ENCODE results near the gene PLA2G15.

The PLA2G15 gene

GRCh38 chr16:68249371-68249770, 4.2 kb downstream of the PLA2G15 start:
- no peak for TF ChIP-seq FOXP2 (optimal IDR thresholded peaks at IDR 0.05; ENCODE audit: borderline replicate concordance, extremely low read depth, extremely low read length, insufficient read depth)
- TF ChIP-seq REST (IDR thresholded peaks at IDR 0.05; ENCODE audit: insufficient read depth in 1 of 2, low read depth in 2 of 2, low read length in 2 of 2) = no peak
- no peak for TF ChIP-seq POLR2AphosphoS5 (IDR thresholded peaks at IDR 0.05; ENCODE audit: low read depth, low read length)
- TF ChIP-seq SIN3A (IDR thresholded peaks at IDR 0.05; ENCODE audit: borderline replicate concordance, insufficient read depth, low read length) = no peak
- TF ChIP-seq TAF1 (IDR thresholded peaks at IDR 0.05; ENCODE audit: borderline replicate concordance, insufficient read depth, low read length) = no peak

DNA sequence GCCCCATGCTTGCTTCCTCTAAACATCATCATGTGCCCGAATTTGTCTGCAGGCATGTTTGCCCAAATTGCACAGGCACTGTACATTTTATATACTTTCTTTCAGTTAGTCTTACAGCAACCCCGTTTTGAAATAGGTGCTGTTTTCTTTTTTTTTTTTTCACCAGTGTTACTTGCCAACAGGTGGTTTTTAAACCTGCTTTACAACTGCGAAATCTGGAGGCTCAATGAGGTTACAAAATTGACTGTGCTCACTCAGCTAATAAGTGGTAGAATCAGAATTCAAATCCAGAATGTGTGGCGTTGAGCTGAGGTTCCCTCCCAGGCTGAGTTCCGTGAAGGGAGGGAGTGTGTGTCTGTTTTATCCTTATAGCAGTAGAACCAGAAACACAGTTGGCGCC, 5.8 kb downstream of the PLA2G15 start:
- TF ChIP-seq FOXP2 (optimal IDR thresholded peaks at IDR 0.05; ENCODE audit: borderline replicate concordance, extremely low read depth, extremely low read length, insufficient read depth) (no peak), REST (IDR thresholded peaks at IDR 0.05; ENCODE audit: insufficient read depth in 1 of 2, low read depth in 2 of 2, low read length in 2 of 2) (no peak), TAF1 (IDR thresholded peaks at IDR 0.05; ENCODE audit: borderline replicate concordance, insufficient read depth, low read length) (no peak), POLR2AphosphoS5 (IDR thresholded peaks at IDR 0.05; ENCODE audit: low read depth, low read length) (no peak), SIN3A (IDR thresholded peaks at IDR 0.05; ENCODE audit: borderline replicate concordance, insufficient read depth, low read length) (no peak)

DNA sequence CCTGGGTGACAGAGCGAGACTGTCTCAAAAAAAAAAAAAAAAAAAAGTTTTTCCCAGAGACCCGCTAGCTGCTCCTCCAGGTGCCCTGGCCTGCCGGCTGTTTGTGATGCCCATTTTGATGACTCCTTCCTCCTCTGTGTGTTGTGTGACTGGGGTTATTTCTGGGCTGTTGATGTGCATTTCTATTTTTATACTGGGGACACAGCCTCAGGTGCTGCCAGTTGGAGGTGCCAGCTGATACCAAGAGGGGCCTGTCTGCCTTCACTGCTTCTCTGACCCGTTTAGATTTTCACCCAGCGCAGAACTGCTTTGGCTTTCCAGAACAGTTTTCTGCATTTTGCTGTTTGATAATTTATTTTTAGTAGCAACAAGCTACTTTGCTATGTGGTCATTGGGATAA, 6.7 kb downstream of the PLA2G15 start:
- no peak for TF ChIP-seq TAF1 (IDR thresholded peaks at IDR 0.05; ENCODE audit: borderline replicate concordance, insufficient read depth, low read length)
- TF ChIP-seq REST (IDR thresholded peaks at IDR 0.05; ENCODE audit: insufficient read depth in 1 of 2, low read depth in 2 of 2, low read length in 2 of 2) = no peak
- TF ChIP-seq POLR2AphosphoS5 (IDR thresholded peaks at IDR 0.05; ENCODE audit: low read depth, low read length) = no peak
- TF ChIP-seq SIN3A (IDR thresholded peaks at IDR 0.05; ENCODE audit: borderline replicate concordance, insufficient read depth, low read length) = no peak
- TF ChIP-seq FOXP2 (optimal IDR thresholded peaks at IDR 0.05; ENCODE audit: borderline replicate concordance, extremely low read depth, extremely low read length, insufficient read depth) = no peak

DNA sequence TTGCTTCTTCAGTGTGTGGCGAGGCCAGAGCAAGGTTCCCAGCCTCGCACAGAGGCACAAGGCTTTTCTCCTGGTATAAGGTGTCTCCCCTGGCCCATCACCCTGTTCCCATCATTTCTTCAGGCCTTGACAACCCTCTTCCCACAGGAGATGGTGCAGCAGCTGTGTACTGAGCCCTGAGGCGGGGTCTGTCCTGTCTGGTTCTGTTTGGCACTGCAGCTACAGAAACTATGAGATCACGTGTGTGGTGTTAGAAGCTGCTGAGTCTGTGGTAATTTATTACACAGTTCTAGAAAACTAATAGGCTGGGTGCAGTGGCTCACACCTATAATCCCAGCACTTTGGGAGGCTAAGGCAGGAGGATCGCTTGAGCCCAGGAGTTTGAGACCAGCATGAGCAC, 7.2 kb downstream of the PLA2G15 start:
- TF ChIP-seq REST (IDR thresholded peaks at IDR 0.05; ENCODE audit: insufficient read depth in 1 of 2, low read depth in 2 of 2, low read length in 2 of 2) = no peak
- TF ChIP-seq TAF1 (IDR thresholded peaks at IDR 0.05; ENCODE audit: borderline replicate concordance, insufficient read depth, low read length) = no peak
- TF ChIP-seq SIN3A (IDR thresholded peaks at IDR 0.05; ENCODE audit: borderline replicate concordance, insufficient read depth, low read length) = no peak
- no peak for TF ChIP-seq POLR2AphosphoS5 (IDR thresholded peaks at IDR 0.05; ENCODE audit: low read depth, low read length)
- TF ChIP-seq FOXP2 (optimal IDR thresholded peaks at IDR 0.05; ENCODE audit: borderline replicate concordance, extremely low read depth, extremely low read length, insufficient read depth) = no peak

GRCh38 chr16:68253721-68254120, 8.5 kb downstream of the PLA2G15 start:
- no peak for TF ChIP-seq REST (IDR thresholded peaks at IDR 0.05; ENCODE audit: insufficient read depth in 1 of 2, low read depth in 2 of 2, low read length in 2 of 2)
